ENCODE results near the gene HOXA11. TPM values are rescaled to one million over a fixed set of nuclear protein-coding genes. Genes with fewer than 3 reads are reported as not detected.

The HOXA11 gene
- total RNA-seq, 4 donors from 2014 or later, result 0.34 to 1.2 (median 0.95) TPM; not detected in 1

DNA sequence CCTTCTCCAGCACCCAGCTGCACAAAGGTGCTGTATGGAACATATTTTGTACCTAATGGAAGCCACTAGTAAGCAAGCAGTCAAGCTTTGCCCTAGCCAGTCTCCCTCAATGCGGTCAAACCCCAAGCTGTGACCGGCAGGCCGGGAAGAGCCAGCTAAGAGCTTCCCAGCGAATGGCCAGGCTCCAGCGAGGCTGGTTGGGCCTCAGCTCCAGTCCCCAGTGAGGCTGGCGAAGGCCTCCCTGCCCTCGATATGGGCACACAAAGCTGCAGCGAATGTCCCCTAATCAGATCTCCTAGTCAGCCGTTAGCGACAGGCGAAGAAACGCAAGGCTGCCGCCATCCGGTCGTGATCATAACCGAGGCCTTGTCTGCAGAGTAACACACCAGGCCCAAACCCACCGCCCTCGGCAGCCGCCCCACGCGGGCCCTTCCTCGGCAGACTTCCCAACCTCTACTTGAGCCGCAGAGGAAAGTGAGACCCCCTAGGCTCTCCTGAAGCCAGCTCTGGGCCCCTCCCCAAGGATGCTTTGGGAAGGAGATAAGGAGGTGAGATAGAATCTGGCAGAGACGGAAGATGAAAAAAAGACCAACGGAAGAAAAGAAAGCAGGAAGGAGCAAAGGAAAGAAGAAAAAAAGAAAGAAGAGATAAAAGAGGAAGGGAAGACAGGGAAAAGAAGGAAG, 16.6 kb downstream of the HOXA11 start:
- peak overlapping the region; percentile 84 for H3K4me3 ChIP-seq
- WGBS, result 23% methylated on average over 17 of the region's 25 CpGs
- peak in 1 of 2 donors; percentile 79 for DNase-seq (ENCODE audit: low spot score in 2 of 2)

DNA sequence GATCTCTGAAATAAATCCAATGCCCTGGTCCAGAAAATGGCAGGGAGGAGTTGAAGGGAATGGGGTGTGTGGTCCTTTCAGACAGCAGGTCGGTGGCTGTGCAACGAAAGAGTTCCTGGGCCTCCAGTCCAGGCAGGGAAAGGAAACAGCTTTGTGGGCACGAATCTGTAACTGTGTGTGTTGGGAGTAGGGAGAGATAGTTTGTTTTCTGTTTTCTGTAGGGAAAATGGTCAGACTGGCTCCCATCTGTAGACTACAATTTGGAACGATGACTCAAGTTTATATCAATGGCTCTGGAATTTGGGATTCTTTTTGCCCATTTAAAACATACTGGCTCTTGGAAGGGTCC, 17.1 kb downstream of the HOXA11 start:
- no peaks in the 10 kb centered on the region for H3K36me3 ChIP-seq
- peaks cover 20% of the 10 kb centered on the region for H3K27me3 ChIP-seq
- peak in 1 of 2 donors; percentile 44 for DNase-seq (ENCODE audit: low spot score in 2 of 2)
- peak overlapping the region; percentile 84 for H3K4me3 ChIP-seq
- H3K9me3 ChIP-seq, result no peaks in the 10 kb centered on the region
- H3K4me1 ChIP-seq, result peaks cover 83% of the 10 kb centered on the region
- H3K27ac ChIP-seq, result peak overlapping the region; percentile 97
- TF ChIP-seq EP300 (IDR thresholded peaks at IDR 0.05) (no peak), POLR2A (IDR thresholded peaks at IDR 0.05) (no peak), POLR2AphosphoS5 (IDR thresholded peaks at IDR 0.05) (no peak)
- TF ChIP-seq, protein P1, sequence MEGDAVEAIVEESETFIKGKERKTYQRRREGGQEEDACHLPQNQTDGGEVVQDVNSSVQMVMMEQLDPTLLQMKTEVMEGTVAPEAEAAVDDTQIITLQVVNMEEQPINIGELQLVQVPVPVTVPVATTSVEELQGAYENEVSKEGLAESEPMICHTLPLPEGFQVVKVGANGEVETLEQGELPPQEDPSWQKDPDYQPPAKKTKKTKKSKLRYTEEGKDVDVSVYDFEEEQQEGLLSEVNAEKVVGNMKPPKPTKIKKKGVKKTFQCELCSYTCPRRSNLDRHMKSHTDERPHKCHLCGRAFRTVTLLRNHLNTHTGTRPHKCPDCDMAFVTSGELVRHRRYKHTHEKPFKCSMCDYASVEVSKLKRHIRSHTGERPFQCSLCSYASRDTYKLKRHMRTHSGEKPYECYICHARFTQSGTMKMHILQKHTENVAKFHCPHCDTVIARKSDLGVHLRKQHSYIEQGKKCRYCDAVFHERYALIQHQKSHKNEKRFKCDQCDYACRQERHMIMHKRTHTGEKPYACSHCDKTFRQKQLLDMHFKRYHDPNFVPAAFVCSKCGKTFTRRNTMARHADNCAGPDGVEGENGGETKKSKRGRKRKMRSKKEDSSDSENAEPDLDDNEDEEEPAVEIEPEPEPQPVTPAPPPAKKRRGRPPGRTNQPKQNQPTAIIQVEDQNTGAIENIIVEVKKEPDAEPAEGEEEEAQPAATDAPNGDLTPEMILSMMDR (IDR thresholded peaks at IDR 0.05), result no peak
- 33% methylated on average over 4 of the region's 4 CpGs for WGBS

More for the DNA sequence above, 16.6 kb downstream of the HOXA11 start:
- H3K4me1 ChIP-seq, result peaks cover 84% of the 10 kb centered on the region
- H3K36me3 ChIP-seq, result no peaks in the 10 kb centered on the region
- TF ChIP-seq POLR2AphosphoS5 (IDR thresholded peaks at IDR 0.05) (peak in 2 of 3 donors; percentile 6 to 52), POLR2A (IDR thresholded peaks at IDR 0.05) (no peak), EP300 (IDR thresholded peaks at IDR 0.05) (no peak)
- TF ChIP-seq, protein P1 (IDR thresholded peaks at IDR 0.05), result no peak
- peaks cover 20% of the 10 kb centered on the region for H3K27me3 ChIP-seq
- H3K9me3 ChIP-seq, result no peaks in the 10 kb centered on the region
- H3K27ac ChIP-seq, result peak overlapping the region; percentile 97

DNA sequence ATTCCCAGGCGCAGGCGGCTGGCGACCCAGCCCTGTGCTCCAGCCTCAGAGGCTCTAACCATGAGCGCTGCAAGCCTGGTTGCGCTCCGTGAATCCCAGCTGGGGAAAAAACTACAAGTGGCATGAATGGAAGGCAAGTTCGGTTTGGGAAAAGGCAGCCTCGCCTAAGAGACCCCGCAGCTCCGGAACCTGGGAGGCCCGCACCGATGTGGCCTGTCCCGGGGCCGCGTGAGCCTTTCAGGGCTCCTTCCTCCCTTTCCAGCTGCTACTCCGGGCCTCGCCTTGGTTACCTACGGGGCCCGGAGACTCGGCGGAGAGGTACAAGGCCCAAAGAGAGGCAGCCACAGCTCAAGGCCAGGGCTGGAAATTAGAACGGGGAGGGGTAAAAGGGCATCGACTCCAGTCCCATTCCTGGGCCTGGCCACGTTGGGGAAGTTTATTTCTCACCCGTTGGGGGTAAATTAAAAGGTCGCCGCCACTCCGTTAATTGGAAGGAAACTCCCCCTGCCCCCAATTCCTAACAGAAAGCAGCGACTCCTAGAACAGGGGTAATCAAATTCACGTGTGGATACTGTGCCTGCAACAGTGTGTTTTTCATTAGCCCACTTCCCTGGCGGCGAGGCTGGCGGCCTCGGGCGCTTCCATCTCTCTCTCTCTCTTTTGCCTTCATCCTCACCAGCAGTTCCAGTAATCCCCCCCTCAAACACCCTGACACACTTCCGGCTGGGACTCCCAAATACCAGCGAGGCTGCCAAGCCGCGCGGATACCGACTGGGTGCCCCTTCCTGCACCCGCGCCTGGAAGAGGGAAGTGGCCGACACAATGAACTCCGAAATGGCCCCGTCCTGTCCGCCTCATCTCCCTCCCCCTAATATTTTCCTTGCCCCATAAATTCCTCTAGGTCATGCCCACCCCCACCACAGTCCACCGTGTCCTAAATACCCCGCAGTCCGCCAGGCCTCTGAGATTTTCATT, 18.2 kb downstream of the HOXA11 start:
- Histone ChIP-seq H3K4me3 (peak overlapping the region; percentile 84), H3K27ac (peak overlapping the region; percentile 97), H3K9me3 (no peaks in the 10 kb centered on the region), H3K4me1 (peaks cover 78% of the 10 kb centered on the region), H3K36me3 (no peaks in the 10 kb centered on the region), H3K27me3 (peaks cover 20% of the 10 kb centered on the region)
- TF ChIP-seq POLR2A (IDR thresholded peaks at IDR 0.05) (no peak), EP300 (IDR thresholded peaks at IDR 0.05) (no peak), POLR2AphosphoS5 (IDR thresholded peaks at IDR 0.05) (no peak)
- TF ChIP-seq, protein P1 (IDR thresholded peaks at IDR 0.05), result no peak
- DNase-seq (ENCODE audit: low spot score in 2 of 2), result peak in 1 of 2 donors; percentile 74
- 16% methylated on average over 30 of the region's 50 CpGs for WGBS

DNA sequence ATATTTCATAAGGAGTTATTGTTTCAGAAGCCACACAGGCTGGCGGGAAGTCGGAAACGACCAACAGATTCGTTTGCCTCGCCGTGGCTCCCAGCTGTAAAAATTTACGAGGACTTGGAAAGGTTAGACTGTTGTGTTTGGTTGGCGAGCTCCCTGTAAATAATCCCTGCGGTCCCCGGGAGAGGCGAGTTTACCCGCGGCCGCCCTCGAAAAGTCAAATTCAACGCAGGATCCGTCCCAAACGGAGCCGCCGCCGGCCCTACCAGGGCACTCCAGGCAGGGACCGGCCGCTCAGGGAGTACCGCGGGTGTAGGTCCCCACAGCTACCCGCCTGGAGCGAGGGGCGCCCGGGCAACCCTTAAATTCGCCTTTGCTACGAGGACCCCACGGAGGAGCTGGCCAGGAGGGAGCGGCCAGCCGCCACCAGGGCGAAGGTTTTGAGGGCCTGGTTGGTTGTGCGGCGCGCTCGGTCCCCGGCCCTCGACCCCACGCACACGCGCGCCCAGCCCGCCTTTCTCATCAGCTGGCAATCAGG, 19.0 kb downstream of the HOXA11 start:
- WGBS, result under 1% methylated on average over 11 of the region's 46 CpGs
- no peaks in the 10 kb centered on the region for H3K36me3 ChIP-seq
- peaks cover 20% of the 10 kb centered on the region for H3K27me3 ChIP-seq
- DNase-seq (ENCODE audit: low spot score in 2 of 2), result peak in 1 of 2 donors; percentile 72
- no peak for TF ChIP-seq EP300 (IDR thresholded peaks at IDR 0.05)
- TF ChIP-seq, protein P1 (IDR thresholded peaks at IDR 0.05), result no peak
- TF ChIP-seq POLR2AphosphoS5 (IDR thresholded peaks at IDR 0.05), result no peak
- no peak for TF ChIP-seq POLR2A (IDR thresholded peaks at IDR 0.05)
- H3K4me1 ChIP-seq, result peaks cover 78% of the 10 kb centered on the region
- no peaks in the 10 kb centered on the region for H3K9me3 ChIP-seq
- peak overlapping the region; percentile 97 for H3K27ac ChIP-seq
- peak overlapping the region; percentile 84 for H3K4me3 ChIP-seq
